NCI-H146 (cell line): Measurements from ENCODE around the gene YBX1.
A peak's percentile ranks its signal among the peaks of the same experiment; 100 is the strongest.
"Not testable (repeated sequence)": the region's sequence is repeated elsewhere in the genome, so short reads cannot be mapped to it uniquely, and the experiment has no call there.

Experiments used
- DNase-seq: peaks from one replicate; lab custom pipeline; 2025; lab: John Stamatoyannopoulos, UW

YBX1 gene

GRCh38 chr1:42690477-42691156, 8.4 kb downstream of the YBX1 start:
- peak; percentile 4 for DNase-seq

- DNase-seq = no peak
Measured at GRCh38 chr1:42691157-42691498, 8.9 kb downstream of the YBX1 start.

- no peak for DNase-seq
Measured at GRCh38 chr1:42692461-42692860, 10.2 kb downstream of the YBX1 start.

GRCh38 chr1:42692911-42693310, 10.7 kb downstream of the YBX1 start:
- no peak for DNase-seq

- no peak for DNase-seq
Measured at GRCh38 chr1:42698081-42698813, 16.0 kb downstream of the YBX1 start.

- DNase-seq = no peak
Measured at GRCh38 chr1:42700006-42700405, 17.8 kb downstream of the YBX1 start.

GRCh38 chr1:42703888-42704464, 21.8 kb downstream of the YBX1 start:
- DNase-seq = no peak

- not testable (repeated sequence) for DNase-seq
Measured at GRCh38 chr1:42712808-42713207, 30.6 kb downstream of the YBX1 start.

- no peak for DNase-seq
Measured at GRCh38 chr1:42713293-42713692, 31.1 kb downstream of the YBX1 start.

- DNase-seq = not testable (repeated sequence)
Measured at GRCh38 chr1:42714441-42714840, 32.2 kb downstream of the YBX1 start.

- DNase-seq = no peak
Measured at GRCh38 chr1:42720868-42721267, 38.6 kb downstream of the YBX1 start.

- no peak for DNase-seq
Measured at GRCh38 chr1:42721926-42722325, 39.7 kb downstream of the YBX1 start.

GRCh38 chr1:42722403-42722802, 40.2 kb downstream of the YBX1 start:
- DNase-seq = not testable (repeated sequence)

GRCh38 chr1:42723511-42723910, 41.3 kb downstream of the YBX1 start:
- no peak for DNase-seq

- DNase-seq = not testable (repeated sequence)
Measured at GRCh38 chr1:42725820-42726219, 43.6 kb downstream of the YBX1 start.

GRCh38 chr1:42730002-42730401, 47.8 kb downstream of the YBX1 start:
- DNase-seq = no peak

GRCh38 chr1:42730988-42731387, 48.8 kb downstream of the YBX1 start:
- no peak for DNase-seq

GRCh38 chr1:42731585-42731984, 49.4 kb downstream of the YBX1 start:
- DNase-seq = no peak

- no peak for DNase-seq
Measured at GRCh38 chr1:42732126-42732680, 50.0 kb downstream of the YBX1 start.

- DNase-seq = no peak
Measured at GRCh38 chr1:42733415-42734200, 51.4 kb downstream of the YBX1 start.

GRCh38 chr1:42734201-42735035, 52.2 kb downstream of the YBX1 start:
- no peak for DNase-seq
